ENCODE results near the gene COL8A1.

COL8A1 gene

DNA sequence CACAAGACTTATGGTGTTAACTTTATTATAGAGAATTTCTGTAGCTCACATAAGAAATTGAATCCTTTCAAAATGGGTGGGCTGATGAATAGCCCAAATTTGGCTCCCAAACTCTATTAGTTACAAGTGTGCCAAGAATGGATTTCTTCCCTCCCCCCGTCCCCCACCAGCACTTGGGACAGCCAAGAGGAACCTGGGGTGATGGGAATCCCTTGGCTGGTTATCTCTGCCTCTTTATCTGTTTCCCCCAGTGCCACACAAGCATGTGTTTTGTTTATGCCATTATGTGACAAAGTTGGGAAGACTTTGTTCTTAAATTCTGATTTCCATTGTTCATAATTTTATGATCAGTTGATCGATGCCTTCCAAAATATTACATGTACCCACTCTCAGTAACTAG lies 207.6 kb downstream of the COL8A1 start:
- no peak for DNase-seq

DNA sequence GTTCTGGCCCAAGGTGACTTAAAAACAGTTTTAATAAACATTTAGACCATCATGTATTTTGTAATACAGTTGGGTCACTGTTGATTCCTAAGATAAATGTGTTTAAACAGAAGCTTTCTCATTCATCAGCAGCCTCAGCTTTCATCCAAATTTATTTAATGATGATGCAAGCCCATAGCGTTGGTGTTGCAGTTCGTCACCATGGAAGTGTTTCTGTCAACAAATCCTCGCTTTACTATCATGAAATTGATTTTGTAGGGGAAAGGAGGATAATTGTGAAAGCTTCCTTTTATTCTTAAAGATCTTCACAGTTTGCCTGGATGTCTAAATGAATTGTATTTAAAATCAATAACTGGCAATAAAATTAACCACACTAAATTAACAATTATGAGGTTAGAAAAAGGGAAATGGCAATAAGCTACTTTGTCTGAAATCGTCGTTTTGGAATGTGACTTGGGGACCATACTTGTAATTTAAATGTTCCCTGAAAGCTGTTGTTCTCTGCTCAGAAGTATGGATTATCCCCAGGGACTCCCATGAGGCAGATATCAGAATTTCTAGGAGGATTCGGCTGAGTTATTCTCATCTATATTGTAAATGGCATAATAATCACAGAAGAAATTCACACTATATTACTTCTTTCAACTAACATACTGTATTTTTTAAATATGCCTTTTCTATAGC lies 208.2 kb downstream of the COL8A1 start:
- DNase-seq = no peak

DNA sequence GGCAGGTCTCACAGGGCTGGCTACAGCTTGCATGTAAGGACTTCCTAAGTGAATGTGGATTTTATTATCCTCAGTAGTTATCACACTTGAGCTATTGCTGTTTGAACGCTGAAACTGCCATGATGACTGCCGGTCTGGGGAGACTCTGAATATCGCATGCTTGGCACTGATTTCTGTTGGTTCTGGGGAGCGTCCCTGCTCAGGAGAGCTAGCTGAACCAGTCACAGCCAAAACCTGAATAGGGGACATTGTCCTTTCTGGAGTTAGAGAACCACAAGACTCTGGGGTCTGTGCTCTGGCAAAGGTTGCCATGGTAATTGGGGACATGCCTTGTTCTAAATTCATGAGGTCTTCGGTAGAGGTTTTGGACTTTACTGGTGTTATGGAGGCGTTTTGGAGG lies 210.0 kb downstream of the COL8A1 start:
- no peak for DNase-seq
